SK-N-DZ (cell line): ENCODE data around the gene GAS7.

Source experiments
- DNase-seq: peaks from one replicate; pipeline ENCODE4 v3.0.0-alpha.2; 2015; ENCODE audit warnings: low spot score

GAS7 gene

GRCh38 chr17:9917131-9917530, 281.3 kb downstream of the GAS7 start:
- no peak for DNase-seq

GRCh38 chr17:9916108-9916507, 282.3 kb downstream of the GAS7 start:
- DNase-seq = no peak

- no peak for DNase-seq
Measured at GRCh38 chr17:9913476-9913875, 284.9 kb downstream of the GAS7 start.

GRCh38 chr17:9912121-9913099, 286.0 kb downstream of the GAS7 start:
- no peak for DNase-seq

GRCh38 chr17:9911089-9911488, 287.3 kb downstream of the GAS7 start:
- no peak for DNase-seq

GRCh38 chr17:9908649-9909042, 289.8 kb downstream of the GAS7 start:
- DNase-seq = no peak

GRCh38 chr17:9907883-9908648, 290.3 kb downstream of the GAS7 start:
- DNase-seq = no peak

GRCh38 chr17:9907131-9907530, 291.3 kb downstream of the GAS7 start:
- DNase-seq = no peak

GRCh38 chr17:9906616-9907015, 291.8 kb downstream of the GAS7 start:
- DNase-seq = no peak

- DNase-seq = no peak
Measured at GRCh38 chr17:9905902-9906301, 292.5 kb downstream of the GAS7 start.

GRCh38 chr17:9905078-9905415, 293.4 kb downstream of the GAS7 start, which contains the start of gene RCVRN:
RCVRN (minus strand) TSS chr17:9905271; CDS start chr17:9905180, 91 bp downstream.
- no peak for DNase-seq

- DNase-seq = no peak
Measured at GRCh38 chr17:9904277-9905077, 293.9 kb downstream of the GAS7 start.

GRCh38 chr17:9902120-9902519, 296.3 kb downstream of the GAS7 start:
- DNase-seq = no peak

- DNase-seq = no peak
Measured at GRCh38 chr17:9900784-9901183, 297.6 kb downstream of the GAS7 start.

GRCh38 chr17:9900044-9900594, 298.3 kb downstream of the GAS7 start:
- DNase-seq = no peak

GRCh38 chr17:9899280-9900043, 298.9 kb downstream of the GAS7 start:
- no peak for DNase-seq

GRCh38 chr17:9898812-9899211, 299.6 kb downstream of the GAS7 start:
- no peak for DNase-seq

- DNase-seq = no peak
Measured at GRCh38 chr17:9897372-9897968, 300.9 kb downstream of the GAS7 start.

- DNase-seq = no peak
Measured at GRCh38 chr17:9895923-9896322, 302.5 kb downstream of the GAS7 start.

- no peak for DNase-seq
Measured at GRCh38 chr17:9894231-9894630, 304.2 kb downstream of the GAS7 start.
